Bronchial epithelial cell (primary cell): ENCODE data around the gene MTAP. TPM values are rescaled to one million over a fixed set of nuclear protein-coding genes. Genes with fewer than 3 reads are reported as not detected.

Experiments used
- DNase-seq: peaks from one replicate; pipeline ENCODE4 v3.0.0-alpha.2; 2010; ENCODE audit warnings: low read depth
- FAIRE-seq: peaks from 2 replicates; lab custom pipeline; 2011; peaks lifted over from hg19 to GRCh38; lab: Jason Lieb, UNC
- H3K27me3 ChIP-seq: 2 replicates; pipeline ENCODE4 v1.5.1; 2011; ENCODE audit warnings: low read length; ENCODE audit not compliant: control insufficient read depth, insufficient read depth
- H3K36me3 ChIP-seq: 2 replicates; pipeline ENCODE4 v1.5.1; 2011; ENCODE audit warnings: low read length; ENCODE audit not compliant: control insufficient read depth, insufficient read depth
- H3K4me3 ChIP-seq: 2 replicates; pipeline ENCODE4 v1.5.1; 2011; ENCODE audit warnings: mild to moderate bottlenecking, low read depth, low read length, control low read depth
- CTCF ChIP-seq: IDR thresholded peaks from 2 replicates; pipeline ENCODE4 v1.5.1; 2011; ENCODE audit warnings: mild to moderate bottlenecking, moderate library complexity, low read length, control low read depth, inconsistent platforms; ENCODE audit not compliant: insufficient read depth, severe bottlenecking
- total RNA-seq: library from RNA; depleted of rRNA; stranded (reverse); fragments of >200 nt; gene quantifications from 2 replicates; pipeline ENCODE4 v1.2.1, GENCODE V29; 2014

MTAP gene
- total RNA-seq, 1 donor from 2014 or later = 44.8 TPM

GRCh38 chr9:21848615-21849014 is 46.2 kb downstream of the MTAP start:
- Histone ChIP-seq H3K27me3 (no peaks in the 10 kb centered on the region), H3K4me3 (no peak overlapping the region), H3K36me3 (no peaks in the 10 kb centered on the region)
- no peak for TF ChIP-seq CTCF
- no peak for DNase-seq
- no peak for FAIRE-seq

DNA sequence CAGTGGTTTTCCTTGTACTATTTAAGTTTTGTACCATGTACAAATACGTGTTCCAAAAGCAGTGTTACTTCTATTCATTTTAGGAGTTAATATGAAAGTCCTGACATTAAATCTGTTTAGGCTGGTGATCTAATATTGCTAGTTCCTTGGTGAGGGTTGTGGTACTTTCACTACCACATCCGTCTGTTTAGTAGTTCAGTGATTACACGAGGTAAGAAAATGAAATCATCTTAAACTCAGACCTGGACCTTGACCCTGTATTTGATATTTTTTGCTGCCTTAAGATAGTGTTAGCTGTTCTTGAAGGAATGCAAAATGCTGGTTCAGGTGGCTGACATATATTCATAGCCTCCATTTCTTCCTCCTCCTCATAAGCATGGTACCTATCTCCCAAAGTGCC is 50.3 kb downstream of the MTAP start:
- FAIRE-seq (no peak), DNase-seq (no peak)
- Histone ChIP-seq H3K4me3 (no peak overlapping the region), H3K27me3 (no peaks in the 10 kb centered on the region), H3K36me3 (peaks cover 6% of the 10 kb centered on the region)
- no peak for TF ChIP-seq CTCF

DNA sequence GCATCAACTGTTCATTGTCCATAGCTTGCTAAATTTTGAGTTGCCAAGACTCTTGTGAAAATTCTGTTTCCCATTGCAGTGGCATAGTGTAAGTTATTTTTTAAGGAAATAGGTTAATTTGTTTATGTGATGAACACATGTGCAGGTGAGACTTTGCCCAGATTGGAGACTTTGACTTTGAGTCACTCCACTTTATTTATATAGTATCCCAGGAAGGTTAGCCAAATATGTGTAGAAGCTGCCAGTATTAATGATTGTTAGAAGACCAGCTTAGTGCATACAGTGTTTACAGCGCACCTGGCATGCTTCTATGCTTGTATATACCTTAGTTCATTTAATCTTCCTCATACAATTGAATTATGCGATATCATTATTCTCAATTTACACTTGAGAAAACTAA is 51.0 kb downstream of the MTAP start:
- peak; percentile 33 for DNase-seq
- Histone ChIP-seq H3K4me3 (no peak overlapping the region), H3K27me3 (no peaks in the 10 kb centered on the region), H3K36me3 (peaks cover 6% of the 10 kb centered on the region)
- no peak for TF ChIP-seq CTCF
- no peak for FAIRE-seq

DNA sequence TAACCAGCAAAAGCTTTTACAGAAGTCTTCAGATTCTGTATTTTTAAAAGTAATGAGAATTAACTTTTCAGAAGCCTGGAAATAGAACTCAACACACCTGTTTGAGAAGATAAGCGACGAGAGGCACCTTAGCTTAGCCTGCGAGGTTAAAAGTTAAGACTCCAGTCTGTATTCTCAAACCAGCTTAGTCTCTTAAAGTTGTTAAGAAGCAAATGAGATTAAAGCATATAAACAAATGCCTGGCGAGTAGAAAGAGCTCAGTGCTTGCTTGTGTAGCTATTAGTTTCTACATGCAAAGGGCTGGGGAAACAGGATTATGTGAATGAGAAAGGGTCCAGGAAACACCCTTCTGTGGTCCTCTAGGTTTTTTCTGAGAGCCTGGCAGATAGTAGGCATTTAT is 51.7 kb downstream of the MTAP start:
- no peak for DNase-seq
- no peak for TF ChIP-seq CTCF
- Histone ChIP-seq H3K36me3 (peaks cover 9% of the 10 kb centered on the region), H3K27me3 (no peaks in the 10 kb centered on the region), H3K4me3 (no peak overlapping the region)
- FAIRE-seq = no peak

- DNase-seq = peak; percentile 97
- no peak overlapping the region for H3K4me3 ChIP-seq
Measured at GRCh38 chr9:21854594-21854993, 52.2 kb downstream of the MTAP start.

More at GRCh38 chr9:21854594-21854993, 52.2 kb downstream of the MTAP start:
- peak; percentile 43 for FAIRE-seq
- H3K27me3 ChIP-seq = no peaks in the 10 kb centered on the region
- H3K36me3 ChIP-seq = peaks cover 11% of the 10 kb centered on the region
- TF ChIP-seq CTCF = no peak
